GM11168 (cell line): ENCODE data around the gene INPP4B.

Source experiments
- in situ Hi-C: fragments of 300-500 bp; cut with MboI; formaldehyde crosslinking; loops from one replicate; pipeline ENCODE4 v1.12.0; 2022; ENCODE audit warnings: low sequenced_read_pairs; ENCODE audit not compliant: unreplicated experiment

INPP4B gene

DNA sequence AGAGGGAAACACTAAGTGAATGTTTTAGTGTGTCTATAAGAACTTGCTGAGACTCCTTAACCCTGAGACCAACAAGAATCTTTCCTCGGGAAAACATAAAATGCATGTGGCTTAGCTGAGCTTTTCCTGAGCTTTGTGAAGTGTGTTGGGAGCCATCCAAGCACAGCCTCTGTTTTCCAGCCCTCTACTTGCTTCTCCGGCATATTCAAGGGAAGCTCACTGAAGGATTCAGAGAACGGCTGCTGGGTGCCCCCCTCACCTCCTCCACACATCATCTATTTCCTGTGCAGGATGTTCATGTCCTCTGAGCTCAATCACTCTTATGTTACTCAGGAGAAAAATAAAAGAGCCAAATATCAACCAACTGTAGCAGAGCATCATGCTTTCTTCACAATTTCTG lies 717.6 kb downstream of the INPP4B start:
- in situ Hi-C loops, result no loop called here

DNA sequence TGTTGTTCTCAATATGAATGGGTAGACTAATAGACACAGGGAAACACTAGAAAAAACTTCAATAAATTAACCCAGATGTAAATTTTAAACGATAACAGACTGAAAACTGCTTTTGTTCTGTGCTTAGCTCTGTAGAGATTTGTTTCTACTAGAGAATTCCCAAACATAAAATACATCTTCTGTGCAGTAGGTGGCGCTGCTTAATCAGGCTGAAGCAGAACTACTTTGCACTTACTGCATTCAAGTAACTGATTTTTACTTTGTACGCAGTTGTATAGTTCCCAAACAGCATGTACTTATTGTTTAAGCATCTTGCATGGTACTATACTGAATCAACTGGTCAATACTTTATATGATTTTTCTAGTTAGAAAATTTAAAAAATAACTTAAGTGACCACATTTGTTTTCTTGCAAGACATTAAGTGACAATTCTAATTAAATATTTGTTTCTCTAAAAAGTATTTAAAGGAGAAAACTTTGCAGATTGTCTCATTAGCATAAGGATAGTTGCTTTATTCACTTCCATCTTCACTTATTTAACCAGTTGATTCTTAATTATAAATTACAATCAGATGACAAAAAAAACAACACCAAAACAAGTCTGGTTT lies 719.1 kb downstream of the INPP4B start:
- in situ Hi-C loops, result no loop called here

DNA sequence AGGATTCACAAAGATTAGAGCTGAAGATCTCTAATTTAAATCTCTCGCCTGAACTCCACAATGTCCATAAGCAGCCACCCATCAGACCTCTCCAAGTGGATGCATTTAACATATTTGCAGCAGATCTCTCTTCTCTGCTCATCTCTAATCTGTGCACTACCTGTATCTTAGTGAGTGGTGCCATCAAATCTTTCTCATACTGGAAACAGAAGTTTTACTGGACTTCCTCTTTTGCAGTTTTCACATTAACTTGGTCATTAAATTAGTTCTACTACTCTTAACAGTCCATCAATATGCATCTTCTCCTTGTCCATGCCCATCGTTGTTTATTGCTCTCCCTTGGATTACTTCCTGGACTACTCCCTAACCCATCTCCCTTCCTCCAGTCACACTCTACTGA lies 721.2 kb downstream of the INPP4B start:
- in situ Hi-C loops, result no loop called here

- in situ Hi-C loops, result no loop called here
Observed at GRCh38 chr4:142121448-142122350, 724.4 kb downstream of the INPP4B start.

DNA sequence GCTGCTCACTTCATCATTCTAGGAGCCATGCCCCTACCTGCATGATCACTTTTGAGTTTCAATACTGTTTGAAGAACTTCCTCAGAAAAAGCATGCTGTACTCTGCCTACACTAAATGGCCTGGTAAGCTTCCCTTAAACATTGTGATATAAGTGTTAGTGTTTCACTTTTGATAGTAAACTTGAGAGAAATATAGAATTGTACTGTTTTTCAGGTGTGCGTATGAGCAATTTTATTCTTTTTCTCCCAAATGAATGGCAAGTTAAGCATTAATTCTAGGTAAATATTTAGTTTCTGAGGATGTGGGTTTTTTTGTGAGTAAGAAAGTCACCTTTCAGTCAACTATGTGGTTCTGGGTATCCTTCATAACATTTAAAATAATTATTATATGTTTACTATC lies 725.2 kb downstream of the INPP4B start:
- in situ Hi-C loops, result no loop called here

- in situ Hi-C loops, result no loop called here
Observed at GRCh38 chr4:142112451-142112850, 733.6 kb downstream of the INPP4B start.

- in situ Hi-C loops, result no loop called here
Observed at GRCh38 chr4:142110136-142110535, 736.0 kb downstream of the INPP4B start.

- in situ Hi-C loops, result no loop called here
Observed at GRCh38 chr4:142104041-142104440, 742.1 kb downstream of the INPP4B start.

DNA sequence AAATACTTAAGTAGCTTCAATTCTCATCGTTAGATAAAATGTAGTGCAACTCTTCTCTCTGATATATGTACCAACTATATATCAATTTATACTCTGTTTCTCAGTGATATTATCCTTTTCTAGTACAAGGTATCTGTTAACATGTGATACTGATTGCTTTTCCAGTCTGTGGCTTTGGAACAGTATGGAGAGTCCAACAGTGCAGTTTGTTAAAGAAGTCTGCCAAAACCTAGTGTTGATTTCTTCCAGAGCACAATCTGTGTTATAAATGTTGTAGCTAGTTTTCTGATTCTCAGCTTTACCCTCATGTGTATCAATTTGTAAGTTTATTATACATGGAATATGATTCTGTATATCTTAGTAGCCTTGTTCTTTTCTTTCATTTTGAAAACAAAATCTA lies 744.7 kb downstream of the INPP4B start:
- in situ Hi-C loops, result no loop called here

- in situ Hi-C loops, result no loop called here
Observed at GRCh38 chr4:142100941-142101340, 745.2 kb downstream of the INPP4B start.

GRCh38 chr4:142098900-142099545 lies 747.1 kb downstream of the INPP4B start:
- in situ Hi-C loops, result no loop called here

DNA sequence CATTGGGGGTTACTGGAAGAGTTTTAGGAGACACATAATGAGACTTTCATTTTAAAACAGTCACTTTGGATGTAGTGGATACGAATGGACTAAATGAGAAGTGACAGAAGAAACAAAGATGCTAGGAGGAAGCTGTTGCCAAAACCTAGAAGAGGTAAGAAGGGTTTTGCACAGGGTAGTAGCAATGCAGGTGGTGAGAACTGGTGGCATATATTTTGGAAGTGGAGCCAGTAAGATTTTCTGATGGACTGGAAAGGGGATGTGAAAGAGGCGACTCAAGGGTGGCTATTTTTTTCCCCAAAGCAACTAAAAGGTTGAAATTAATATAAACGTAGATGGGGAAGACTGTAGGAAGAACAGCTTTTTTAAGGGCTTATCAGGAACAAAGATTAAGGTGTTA lies 747.7 kb downstream of the INPP4B start:
- in situ Hi-C loops, result no loop called here

- in situ Hi-C loops, result no loop called here
Observed at GRCh38 chr4:142097015-142097414, 749.1 kb downstream of the INPP4B start.

DNA sequence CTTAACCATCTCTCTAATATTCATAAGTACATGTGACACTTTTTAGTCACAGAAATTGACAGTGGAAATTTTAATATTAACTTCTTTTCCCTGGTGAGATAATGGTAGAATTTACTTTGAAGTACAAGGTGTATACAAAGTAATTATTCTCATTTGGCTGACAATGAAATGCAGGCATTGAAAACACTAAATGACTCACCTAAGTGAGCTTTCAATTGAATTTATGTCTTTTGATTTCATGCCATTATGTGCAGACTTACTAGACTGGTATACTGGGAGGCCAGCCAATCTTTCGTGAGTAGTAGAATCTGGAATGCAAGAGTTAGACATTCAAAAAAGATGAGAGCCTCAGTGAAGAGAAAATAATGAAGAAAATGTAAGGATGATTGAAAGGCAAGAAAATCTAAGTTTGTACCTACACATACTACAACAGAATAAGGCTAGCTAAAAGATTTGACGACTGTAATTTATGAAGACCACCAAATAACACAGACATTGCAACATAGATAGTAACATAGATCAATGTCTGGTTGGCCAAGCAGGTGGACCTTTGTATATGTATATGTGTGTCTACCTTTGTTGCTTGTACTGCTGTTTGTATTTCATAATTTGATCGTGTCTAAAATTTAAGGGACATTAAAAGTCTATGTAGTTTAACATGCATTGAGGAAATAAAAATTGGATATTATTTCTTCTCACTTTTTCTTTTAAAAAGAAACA lies 750.1 kb downstream of the INPP4B start:
- in situ Hi-C loops, result no loop called here

- in situ Hi-C loops, result no loop called here
Observed at GRCh38 chr4:142092941-142093340, 753.2 kb downstream of the INPP4B start.

DNA sequence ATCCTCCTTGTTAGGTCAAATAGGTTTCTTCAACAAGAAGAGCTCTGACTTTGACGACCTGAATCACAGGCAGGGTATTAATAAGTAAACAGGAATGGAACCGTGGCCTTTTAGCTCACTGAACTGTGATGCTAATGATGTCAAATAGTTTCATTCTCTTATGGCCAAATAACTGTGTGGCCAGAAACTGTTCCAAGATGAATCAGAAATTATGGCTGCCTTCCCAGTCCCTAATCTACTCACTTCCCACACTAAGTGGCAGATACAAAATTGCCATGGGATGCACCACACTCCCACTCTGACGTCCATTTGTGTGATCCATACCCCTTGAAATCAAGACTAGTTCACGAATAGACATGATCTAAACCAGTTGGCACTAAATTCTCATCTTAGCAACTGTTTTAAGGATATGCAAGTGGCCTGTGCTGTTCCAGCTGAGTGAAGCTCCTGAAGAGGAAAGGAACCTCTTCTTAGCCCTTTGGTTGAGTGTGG lies 754.4 kb downstream of the INPP4B start:
- in situ Hi-C loops, result no loop called here

DNA sequence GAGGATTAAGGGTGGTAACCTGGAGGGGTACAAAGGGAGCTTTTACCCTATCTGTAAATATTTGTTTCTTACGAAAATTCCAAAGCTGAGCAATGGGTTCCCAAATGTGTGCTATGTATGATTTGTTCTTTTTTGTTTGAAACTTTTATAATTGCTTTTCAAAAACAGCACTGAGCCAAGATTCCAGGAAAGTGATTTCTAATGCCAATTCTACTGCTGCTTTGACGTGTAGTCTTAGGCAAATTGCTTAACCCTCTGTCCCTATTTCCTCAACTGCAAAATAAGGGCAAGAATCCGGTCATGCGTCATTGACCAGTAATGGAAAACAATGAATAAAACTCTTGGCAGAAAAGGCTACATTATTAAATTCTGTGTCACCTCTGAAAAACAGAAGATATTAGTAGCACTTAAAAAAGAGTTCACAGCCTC lies 755.0 kb downstream of the INPP4B start:
- in situ Hi-C loops, result no loop called here

- in situ Hi-C loops, result no loop called here
Observed at GRCh38 chr4:142088906-142089305, 757.2 kb downstream of the INPP4B start.

DNA sequence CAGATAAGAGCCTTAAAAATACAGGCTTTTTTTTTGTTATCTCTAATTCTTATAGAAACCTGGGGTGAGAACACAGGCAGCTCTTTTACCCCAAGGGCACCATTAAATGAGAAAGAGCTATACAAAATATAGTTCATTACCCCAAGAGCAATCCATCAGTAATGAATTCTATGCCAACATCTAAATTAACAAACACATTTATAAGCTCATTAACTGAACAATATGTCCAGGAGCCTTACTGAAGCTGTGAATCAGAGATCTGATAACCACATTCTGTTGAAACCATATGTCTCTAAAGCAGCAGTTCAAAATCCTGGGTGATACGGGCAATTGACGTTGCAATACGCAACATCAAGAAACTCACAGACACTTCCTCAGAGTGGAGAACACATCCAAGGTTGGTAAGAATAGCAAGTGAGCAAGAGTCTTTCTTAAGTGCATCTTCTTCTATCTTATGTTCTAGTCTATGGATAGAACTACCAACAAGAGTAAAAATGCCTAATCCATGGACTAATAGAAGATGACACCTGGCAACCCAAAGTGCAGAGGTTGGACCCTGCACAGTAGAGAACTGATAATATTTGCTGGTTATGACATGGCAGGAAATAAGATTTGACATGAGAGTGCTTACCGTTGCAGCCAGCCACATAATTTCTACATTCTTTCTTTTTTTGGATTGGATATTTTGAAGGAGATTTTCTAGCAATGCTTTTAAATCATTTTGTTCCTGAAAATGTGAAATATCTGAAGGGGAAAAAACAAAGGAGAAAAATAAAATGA lies 760.4 kb downstream of the INPP4B start:
- in situ Hi-C loops, result no loop called here

- in situ Hi-C loops, result no loop called here
Observed at GRCh38 chr4:142083264-142083663, 762.8 kb downstream of the INPP4B start.
